Measurements from ENCODE around the gene MAP3K5. TPM values are rescaled to one million over a fixed set of nuclear protein-coding genes. Genes with fewer than 3 reads are reported as not detected.

Gene MAP3K5
- total and polyA plus RNA-seq, 2 of the 8 experiments (the other 6 are each of a cell fraction or from before 2014, with no cell fraction given): 0.63 to 2.6 TPM

DNA sequence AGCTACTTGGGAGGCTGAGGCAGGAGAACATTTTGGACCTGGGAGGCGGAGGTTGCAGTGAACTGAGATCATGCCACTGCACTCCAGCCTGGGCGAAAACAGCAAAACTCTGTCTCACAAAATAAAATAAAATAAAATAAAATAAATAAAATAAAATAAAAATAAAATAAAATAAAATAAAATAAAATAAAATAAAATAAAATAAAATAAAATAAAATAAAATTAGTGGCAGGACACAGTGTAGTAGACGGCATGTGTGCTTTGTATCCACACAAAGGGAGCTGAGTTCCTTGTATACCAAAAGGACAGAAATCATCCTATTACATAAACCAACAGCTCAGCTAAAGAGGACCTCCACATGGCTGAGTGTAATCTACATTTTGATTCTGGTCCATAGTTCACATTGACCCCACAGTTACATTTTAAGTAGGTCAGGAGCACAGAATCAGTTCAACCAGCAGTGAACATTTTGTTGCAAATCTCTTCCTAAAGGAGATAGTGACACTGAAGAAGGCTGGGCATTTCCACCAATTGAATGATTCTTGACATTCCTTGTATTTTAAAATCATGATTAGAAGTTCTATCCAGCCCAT is 150.3 kb downstream of the MAP3K5 start (continued):
- TF ChIP-seq, protein P1, sequence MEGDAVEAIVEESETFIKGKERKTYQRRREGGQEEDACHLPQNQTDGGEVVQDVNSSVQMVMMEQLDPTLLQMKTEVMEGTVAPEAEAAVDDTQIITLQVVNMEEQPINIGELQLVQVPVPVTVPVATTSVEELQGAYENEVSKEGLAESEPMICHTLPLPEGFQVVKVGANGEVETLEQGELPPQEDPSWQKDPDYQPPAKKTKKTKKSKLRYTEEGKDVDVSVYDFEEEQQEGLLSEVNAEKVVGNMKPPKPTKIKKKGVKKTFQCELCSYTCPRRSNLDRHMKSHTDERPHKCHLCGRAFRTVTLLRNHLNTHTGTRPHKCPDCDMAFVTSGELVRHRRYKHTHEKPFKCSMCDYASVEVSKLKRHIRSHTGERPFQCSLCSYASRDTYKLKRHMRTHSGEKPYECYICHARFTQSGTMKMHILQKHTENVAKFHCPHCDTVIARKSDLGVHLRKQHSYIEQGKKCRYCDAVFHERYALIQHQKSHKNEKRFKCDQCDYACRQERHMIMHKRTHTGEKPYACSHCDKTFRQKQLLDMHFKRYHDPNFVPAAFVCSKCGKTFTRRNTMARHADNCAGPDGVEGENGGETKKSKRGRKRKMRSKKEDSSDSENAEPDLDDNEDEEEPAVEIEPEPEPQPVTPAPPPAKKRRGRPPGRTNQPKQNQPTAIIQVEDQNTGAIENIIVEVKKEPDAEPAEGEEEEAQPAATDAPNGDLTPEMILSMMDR (IDR thresholded peaks at IDR 0.05; ENCODE audit: control extremely low read depth in 1 of 3, insufficient read depth in 1 of 3, low read depth in 1 of 3, low read length in 3 of 3): no peak
- no peak for TF ChIP-seq POLR2AphosphoS5 (IDR thresholded peaks at IDR 0.05; ENCODE audit: low read depth, low read length)
- no peak for TF ChIP-seq SIRT6 (IDR thresholded peaks at IDR 0.05; ENCODE audit: low read length)
- TF ChIP-seq PHF8 (conservative IDR thresholded peaks at IDR 0.05; ENCODE audit: low read depth, low read length): no peak
- TF ChIP-seq, protein P2, sequence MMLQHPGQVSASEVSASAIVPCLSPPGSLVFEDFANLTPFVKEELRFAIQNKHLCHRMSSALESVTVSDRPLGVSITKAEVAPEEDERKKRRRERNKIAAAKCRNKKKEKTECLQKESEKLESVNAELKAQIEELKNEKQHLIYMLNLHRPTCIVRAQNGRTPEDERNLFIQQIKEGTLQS (IDR thresholded peaks at IDR 0.05; ENCODE audit: insufficient read depth, low read depth, low read length): no peak
- TF ChIP-seq CHD1 (IDR thresholded peaks at IDR 0.05; ENCODE audit: low read depth, low read length): no peak
- TF ChIP-seq CBX8 (IDR thresholded peaks at IDR 0.05; ENCODE audit: borderline replicate concordance, low read depth, low read length): no peak

Measured in H1 (cell line).